ENCODE results near the gene RNASE11. TPM values are rescaled to one million over a fixed set of nuclear protein-coding genes. Genes with fewer than 3 reads are reported as not detected.

RNASE11 gene
- total and polyA plus RNA-seq, 9 of the 15 experiments (the other 6 are each of a cell fraction or from before 2014, with no cell fraction given) = 0.16 to 0.29 (median 0.22) TPM; not detected in 6

GRCh38 chr14:20603813-20604690 is 16.3 kb upstream of the RNASE11 start:
- no peak overlapping the region for H3K9ac ChIP-seq (ENCODE audit: insufficient read depth in 1 of 2, low read depth in 2 of 2, low read length in 2 of 2)
- H3K79me2 ChIP-seq (ENCODE audit: control insufficient read depth, insufficient read depth, low read length) = no peaks in the 10 kb centered on the region
- intact Hi-C loops (cut with micrococcal nuclease) (no loop called here), in situ Hi-C loops (cut with MboI) (loop anchor here (10.0 kb wide), 1 partner anchor 189 kb away; the partner anchor contains the start of gene TEP1)
- POLR2A ChIA-PET = interaction anchor here (0.8 kb wide), 1 partner anchor 134 kb away, joined by 3 read pairs; the partner anchor contains the start of gene PNP
- H3K4me3 ChIP-seq = no peak overlapping the region
- no peak for FAIRE-seq
- no peaks in the 10 kb centered on the region for H4K20me1 ChIP-seq (replicated peaks; ENCODE audit: control insufficient read depth, insufficient read depth, low read length)
- 52% methylated on average over 11 of the region's 13 CpGs for WGBS (ENCODE audit: insufficient coverage, low coverage, missing lambda C conversion rate)
- H3K36me3 ChIP-seq (ENCODE audit: control insufficient read depth, insufficient read depth, low read length) = no peaks in the 10 kb centered on the region
- DNase-seq (ENCODE audit: extremely low read depth in 1 of 4, low spot score in 3 of 4) = no peak
- no peaks in the 10 kb centered on the region for H3K9me1 ChIP-seq (ENCODE audit: control insufficient read depth, insufficient read depth, low read length)
- BruUV-seq (replicated peaks) = no TSS peak
- no peak overlapping the region for H3K27ac ChIP-seq (ENCODE audit: extremely low read depth, low read depth, low read length)
- H3K4me2 ChIP-seq (ENCODE audit: insufficient read depth, low read length) = no peak overlapping the region
- H2AFZ ChIP-seq (ENCODE audit: low read depth, low read length) = no peak overlapping the region
- H3K4me1 ChIP-seq (replicated peaks in 1 of 2; ENCODE audit: control insufficient read depth in 2 of 2, insufficient read depth in 2 of 2, low read length in 2 of 2) = no peaks in the 10 kb centered on the region; a peak in 2 of 5 replicates
- no peaks in the 10 kb centered on the region for H3K9me3 ChIP-seq (replicated peaks; ENCODE audit: control insufficient read depth, insufficient read depth, low read depth, low read length)
- ATAC-seq = no peak
- CTCF ChIA-PET (ENCODE audit: low intra/inter-chr PET ratio) = no interaction called here
- H3K27me3 ChIP-seq (ENCODE audit: control insufficient read depth in 2 of 2, insufficient read depth in 2 of 2, low read length in 2 of 2) = no peaks in the 10 kb centered on the region
- TF ChIP-seq SRSF3 (IDR thresholded peaks at IDR 0.05; ENCODE audit: insufficient read depth, low read length) (no peak), DEAF1 (CRISPR knock-in tag; IDR thresholded peaks at IDR 0.05) (no peak), HMG20B (CRISPR knock-in tag; IDR thresholded peaks at IDR 0.05) (no peak), CHCHD3 (CRISPR knock-in tag; IDR thresholded peaks at IDR 0.05) (no peak), UBTF (IDR thresholded peaks at IDR 0.05; ENCODE audit: borderline replicate concordance in 1 of 2, low read depth in 2 of 2, low read length in 2 of 2) (no peak), MLX (CRISPR knock-in tag; conservative IDR thresholded peaks at IDR 0.05) (no peak), ADNP (tag; IDR thresholded peaks at IDR 0.05) (no peak), HIVEP1 (CRISPR knock-in tag; IDR thresholded peaks at IDR 0.05) (no peak), ZNF197 (CRISPR knock-in tag; IDR thresholded peaks at IDR 0.05; ENCODE audit: low read depth) (no peak), ZNF695 (CRISPR knock-in tag; IDR thresholded peaks at IDR 0.05) (no peak), BRF2 (IDR thresholded peaks at IDR 0.05; ENCODE audit: borderline replicate concordance, insufficient read depth, insufficient read length) (no peak), ZNF41 (CRISPR knock-in tag; conservative IDR thresholded peaks at IDR 0.05) (no peak), SAFB2 (IDR thresholded peaks at IDR 0.05; ENCODE audit: borderline replicate concordance, low read depth, low read length, severe bottlenecking) (no peak), ZNF324 (CRISPR knock-in tag; IDR thresholded peaks at IDR 0.05) (no peak)

Measured in K562 (cell line).